K562 (cell line): ENCODE results near the gene PSMC3IP. TPM values are rescaled to one million over a fixed set of nuclear protein-coding genes. Genes with fewer than 3 reads are reported as not detected.

ENCODE experiments used
- BRD9 ChIP-seq: fragments of 450-650 bp; IDR thresholded peaks from 2 replicates; pipeline ENCODE4 v1.6.1; 2018; ENCODE audit warnings: low read depth; ENCODE audit not compliant: partially characterized antibody
- HDAC2 ChIP-seq: fragments of 450-650 bp; IDR thresholded peaks from 2 replicates; pipeline ENCODE4 v1.6.1; 2016; ENCODE audit warnings: mild to moderate bottlenecking
- JUN ChIP-seq, 2 experiments: sonication (generic) in 1 of 2; formaldehyde crosslinking in 1 of 2; IDR thresholded peaks; 2 replicates each; pipeline versions ENCODE4 v1.6.1 to v1.8.0; 2012 to 2022; ENCODE audit warnings: borderline replicate concordance in 2 of 2, mild to moderate bottlenecking in 2 of 2, improper control_type of control experiment in 1 of 2, low read depth in 1 of 2, low read length in 1 of 2, missing genetic modification reagents in 1 of 2
- TAF1 ChIP-seq: IDR thresholded peaks from 2 replicates; pipeline ENCODE4 v1.6.1; 2011; ENCODE audit warnings: mild to moderate bottlenecking, low read length, moderate library complexity; ENCODE audit not compliant: insufficient read depth, control insufficient read depth, severe bottlenecking; ENCODE audit errors: extremely low read depth
- TCF3 ChIP-seq: sonication (generic); formaldehyde crosslinking; IDR thresholded peaks from 2 replicates; pipeline ENCODE4 v1.4.0; 2020; ENCODE audit warnings: mild to moderate bottlenecking, missing genetic modification reagents
- THRAP3 ChIP-seq: fragments of 450-650 bp; IDR thresholded peaks from 2 replicates; pipeline ENCODE4 v1.6.1; 2016; ENCODE audit warnings: mild to moderate bottlenecking, inconsistent platforms, borderline replicate concordance
- ZNF586 ChIP-seq: fragments of 450-650 bp; formaldehyde crosslinking; conservative IDR thresholded peaks from 2 replicates; pipeline ENCODE4 v1.4.0; 2020; ENCODE audit warnings: mild to moderate bottlenecking, moderate library complexity
- ZNF592 ChIP-seq: fragments of 450-650 bp; IDR thresholded peaks from 2 replicates; pipeline ENCODE4 v1.6.1; 2017; ENCODE audit warnings: antibody characterized with exemption, mild to moderate bottlenecking
- ZSCAN32 ChIP-seq: fragments of 450-650 bp; formaldehyde crosslinking; IDR thresholded peaks from 2 replicates; pipeline ENCODE4 v1.4.0; 2020; ENCODE audit warnings: mild to moderate bottlenecking, moderate library complexity
- polyA plus RNA-seq, 8 experiments: library from polyadenylated mRNA; depleted of rRNA in 4 of 8; stranded (reverse) in 5 of 8; unstranded in 3 of 8; fragments of >200 nt; fragmentation: Nextera tagmentation in 2 of 8; fragmentation: Illumina TruSeq in 1 of 8; extraction: Ambion mirVana in 2 of 8; extraction: Trizol in 1 of 8; gene quantifications; 2 replicates each; pipeline versions ENCODE4 v1.2.1 to v1.2.3, GENCODE V29; 2011 to 2014; ENCODE audit warnings: inconsistent platforms in 1 of 8, missing spikeins in 1 of 8
- total RNA-seq, 7 experiments: library from RNA; depleted of rRNA in 6 of 7; stranded (reverse); fragments of >200 nt in 6 of 7; fragmentation: Illumina TruSeq in 2 of 7; extraction: Trizol in 2 of 7; gene quantifications; 2 replicates each; pipeline versions ENCODE4 v1.2.1 to v1.2.3, GENCODE V29; 2011 to 2021; ENCODE audit warnings: low replicate concordance in 1 of 7
- TF ChIP-seq, protein P1 (sequence below): fragments of 450-650 bp; IDR thresholded peaks from 2 replicates; pipeline ENCODE4 v1.6.1; 2016; ENCODE audit warnings: mild to moderate bottlenecking
- TF ChIP-seq, protein P2 (sequence below), 2 experiments: fragments of 450-650 bp; conservative IDR thresholded peaks; 2 replicates each; pipeline ENCODE4 v1.6.1; 2017; ENCODE audit warnings: mild to moderate bottlenecking in 2 of 2, moderate library complexity in 2 of 2
- TF ChIP-seq, protein P3 (sequence below): fragments of 450-650 bp; conservative IDR thresholded peaks from 2 replicates; pipeline ENCODE4 v1.6.1; 2016; ENCODE audit warnings: missing genetic modification characterization, low read depth, mild to moderate bottlenecking, missing compliant biosample characterization, moderate library complexity

Gene PSMC3IP
- total and polyA plus RNA-seq, 9 of the 15 experiments (the other 6 are each of a cell fraction or from before 2014, with no cell fraction given): 13.8 to 65.6 (median 32.8) TPM

DNA sequence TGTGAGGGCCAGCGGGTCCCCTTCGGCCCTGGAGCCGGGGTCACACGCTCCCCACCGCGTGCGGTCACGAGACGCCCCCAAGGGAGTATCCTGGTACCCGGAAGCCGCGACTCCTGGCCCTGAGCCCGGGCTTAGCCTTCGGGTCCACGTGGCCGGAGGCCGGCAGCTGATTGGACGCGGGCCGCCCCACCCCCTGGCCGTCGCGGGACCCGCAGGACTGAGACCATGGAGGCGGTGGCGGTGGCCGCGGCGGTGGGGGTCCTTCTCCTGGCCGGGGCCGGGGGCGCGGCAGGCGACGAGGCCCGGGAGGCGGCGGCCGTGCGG is 41.5 kb downstream of the PSMC3IP start, which contains the start of gene NAGLU (continued):
- TF ChIP-seq HDAC2: no peak; the same call in 1 of the 2 replicates
- TF ChIP-seq, protein P1, sequence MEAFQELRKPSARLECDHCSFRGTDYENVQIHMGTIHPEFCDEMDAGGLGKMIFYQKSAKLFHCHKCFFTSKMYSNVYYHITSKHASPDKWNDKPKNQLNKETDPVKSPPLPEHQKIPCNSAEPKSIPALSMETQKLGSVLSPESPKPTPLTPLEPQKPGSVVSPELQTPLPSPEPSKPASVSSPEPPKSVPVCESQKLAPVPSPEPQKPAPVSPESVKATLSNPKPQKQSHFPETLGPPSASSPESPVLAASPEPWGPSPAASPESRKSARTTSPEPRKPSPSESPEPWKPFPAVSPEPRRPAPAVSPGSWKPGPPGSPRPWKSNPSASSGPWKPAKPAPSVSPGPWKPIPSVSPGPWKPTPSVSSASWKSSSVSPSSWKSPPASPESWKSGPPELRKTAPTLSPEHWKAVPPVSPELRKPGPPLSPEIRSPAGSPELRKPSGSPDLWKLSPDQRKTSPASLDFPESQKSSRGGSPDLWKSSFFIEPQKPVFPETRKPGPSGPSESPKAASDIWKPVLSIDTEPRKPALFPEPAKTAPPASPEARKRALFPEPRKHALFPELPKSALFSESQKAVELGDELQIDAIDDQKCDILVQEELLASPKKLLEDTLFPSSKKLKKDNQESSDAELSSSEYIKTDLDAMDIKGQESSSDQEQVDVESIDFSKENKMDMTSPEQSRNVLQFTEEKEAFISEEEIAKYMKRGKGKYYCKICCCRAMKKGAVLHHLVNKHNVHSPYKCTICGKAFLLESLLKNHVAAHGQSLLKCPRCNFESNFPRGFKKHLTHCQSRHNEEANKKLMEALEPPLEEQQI: no peak
- TF ChIP-seq ZNF592: no peak
- peak; percentile 51 for TF ChIP-seq TAF1
- TF ChIP-seq, protein P2, sequence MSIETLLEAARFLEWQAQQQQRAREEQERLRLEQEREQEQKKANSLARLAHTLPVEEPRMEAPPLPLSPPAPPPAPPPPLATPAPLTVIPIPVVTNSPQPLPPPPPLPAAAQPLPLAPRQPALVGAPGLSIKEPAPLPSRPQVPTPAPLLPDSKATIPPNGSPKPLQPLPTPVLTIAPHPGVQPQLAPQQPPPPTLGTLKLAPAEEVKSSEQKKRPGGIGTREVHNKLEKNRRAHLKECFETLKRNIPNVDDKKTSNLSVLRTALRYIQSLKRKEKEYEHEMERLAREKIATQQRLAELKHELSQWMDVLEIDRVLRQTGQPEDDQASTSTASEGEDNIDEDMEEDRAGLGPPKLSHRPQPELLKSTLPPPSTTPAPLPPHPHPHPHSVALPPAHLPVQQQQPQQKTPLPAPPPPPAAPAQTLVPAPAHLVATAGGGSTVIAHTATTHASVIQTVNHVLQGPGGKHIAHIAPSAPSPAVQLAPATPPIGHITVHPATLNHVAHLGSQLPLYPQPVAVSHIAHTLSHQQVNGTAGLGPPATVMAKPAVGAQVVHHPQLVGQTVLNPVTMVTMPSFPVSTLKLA (conservative IDR thresholded peaks at IDR 0.05): peak; percentile 96
- TF ChIP-seq THRAP3: no peak
- peak; percentile 39; the same call in 1 of the 2 replicates for TF ChIP-seq JUN (IDR thresholded peaks at IDR 0.05; ENCODE audit: borderline replicate concordance, low read depth, low read length)
- TF ChIP-seq JUN (CRISPR knock-in tag; IDR thresholded peaks at IDR 0.05; ENCODE audit: borderline replicate concordance): no peak
- TF ChIP-seq ZSCAN32: no peak
- TF ChIP-seq BRD9: no peak
- no peak for TF ChIP-seq ZNF586 (CRISPR knock-in tag)
- no peak for TF ChIP-seq TCF3 (CRISPR knock-in tag)
- TF ChIP-seq, protein P3, sequence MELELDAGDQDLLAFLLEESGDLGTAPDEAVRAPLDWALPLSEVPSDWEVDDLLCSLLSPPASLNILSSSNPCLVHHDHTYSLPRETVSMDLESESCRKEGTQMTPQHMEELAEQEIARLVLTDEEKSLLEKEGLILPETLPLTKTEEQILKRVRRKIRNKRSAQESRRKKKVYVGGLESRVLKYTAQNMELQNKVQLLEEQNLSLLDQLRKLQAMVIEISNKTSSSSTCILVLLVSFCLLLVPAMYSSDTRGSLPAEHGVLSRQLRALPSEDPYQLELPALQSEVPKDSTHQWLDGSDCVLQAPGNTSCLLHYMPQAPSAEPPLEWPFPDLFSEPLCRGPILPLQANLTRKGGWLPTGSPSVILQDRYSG: no peak
